HepG2 (cell line): ENCODE results near the gene ZMIZ1. TPM values are rescaled to one million over a fixed set of nuclear protein-coding genes. Genes with fewer than 3 reads are reported as not detected.

Source experiments
- CEBPG ChIP-seq: IDR thresholded peaks from 2 replicates; pipeline ENCODE4 v1.6.1; 2016
- FOXP1 ChIP-seq, 2 experiments: fragments of 450-650 bp in 1 of 2; IDR thresholded peaks; 2 replicates each; pipeline ENCODE4 v1.6.1; 2017 to 2018; ENCODE audit warnings: antibody characterized with exemption in 1 of 2
- HOXA5 ChIP-seq: sonication (generic); formaldehyde crosslinking; IDR thresholded peaks from 2 replicates; pipeline ENCODE4 v1.4.0; 2020; ENCODE audit warnings: missing genetic modification reagents
- RCOR2 ChIP-seq: IDR thresholded peaks from 2 replicates; pipeline ENCODE4 v1.6.1; 2016; ENCODE audit warnings: missing biosample characterization, missing genetic modification reagents
- SMYD3 ChIP-seq: sonication (generic); formaldehyde crosslinking; IDR thresholded peaks from 2 replicates; pipeline ENCODE4 v1.8.1; 2023; ENCODE audit warnings: mild to moderate bottlenecking, missing genetic modification reagents
- TBX3 ChIP-seq: fragments of 450-650 bp; IDR thresholded peaks from 2 replicates; pipeline ENCODE4 v1.6.1; 2017; ENCODE audit warnings: antibody characterized with exemption, mild to moderate bottlenecking, inconsistent platforms, borderline replicate concordance
- ZIK1 ChIP-seq: sonication (generic); formaldehyde crosslinking; IDR thresholded peaks from 2 replicates; pipeline ENCODE4 v1.5.0; 2020; ENCODE audit warnings: mild to moderate bottlenecking, low read depth, missing genetic modification reagents, borderline replicate concordance
- ZNF256 ChIP-seq: sonication (generic); formaldehyde crosslinking; conservative IDR thresholded peaks from 2 replicates; pipeline ENCODE4 v1.4.0; 2020; ENCODE audit warnings: missing genetic modification reagents
- ZNF296 ChIP-seq: sonication (generic); formaldehyde crosslinking; conservative IDR thresholded peaks from 2 replicates; pipeline ENCODE4 v1.5.0; 2020; ENCODE audit warnings: mild to moderate bottlenecking, missing genetic modification reagents
- ZNF451 ChIP-seq: sonication (generic); formaldehyde crosslinking; IDR thresholded peaks from 2 replicates; pipeline ENCODE4 v1.5.0; 2020; ENCODE audit warnings: mild to moderate bottlenecking, missing genetic modification reagents
- ZNF563 ChIP-seq: sonication (generic); formaldehyde crosslinking; IDR thresholded peaks from 2 replicates; pipeline ENCODE4 v1.8.0; 2022; ENCODE audit warnings: mild to moderate bottlenecking, moderate library complexity, missing genetic modification reagents
- ZNF589 ChIP-seq: sonication (generic); formaldehyde crosslinking; conservative IDR thresholded peaks from 2 replicates; pipeline ENCODE4 v1.8.0; 2022; ENCODE audit warnings: mild to moderate bottlenecking, moderate library complexity, missing genetic modification reagents
- ZNF747 ChIP-seq: sonication (generic); formaldehyde crosslinking; IDR thresholded peaks from 2 replicates; pipeline ENCODE4 v1.8.1; 2023; ENCODE audit warnings: missing genetic modification reagents, mild to moderate bottlenecking, borderline replicate concordance
- ZSCAN22 ChIP-seq: sonication (generic); formaldehyde crosslinking; IDR thresholded peaks from 2 replicates; pipeline ENCODE4 v1.4.0; 2020; ENCODE audit warnings: mild to moderate bottlenecking, missing genetic modification reagents
- polyA plus RNA-seq, 8 experiments: library from polyadenylated mRNA; depleted of rRNA in 3 of 8; stranded (reverse) in 7 of 8; unstranded in 1 of 8; fragments of >200 nt; fragmentation: Illumina TruSeq in 4 of 8; extraction: Trizol in 4 of 8; gene quantifications; 2 replicates each; pipeline versions ENCODE4 v1.2.1 to v1.2.3, GENCODE V29; 2011 to 2016; ENCODE audit warnings: low read depth in 4 of 8, missing spikeins in 1 of 8, mixed read lengths in 1 of 8; ENCODE audit not compliant: insufficient read depth in 1 of 8
- total RNA-seq, 5 experiments: library from RNA; depleted of rRNA; stranded (reverse); fragments of >200 nt; fragmentation: Illumina TruSeq; extraction: Trizol; gene quantifications; 2 replicates each; pipeline ENCODE4 v1.2.3, GENCODE V29; 2016; ENCODE audit warnings: low read depth in 1 of 5
- TF ChIP-seq, protein P1 (sequence below): IDR thresholded peaks from 2 replicates; pipeline ENCODE4 v1.6.1; 2012; ENCODE audit warnings: low read length, improper control_type of control experiment
- TF ChIP-seq, protein P2 (sequence below): sonication (generic); formaldehyde crosslinking; IDR thresholded peaks from 2 replicates; pipeline ENCODE4 v1.8.1; 2023; ENCODE audit warnings: missing genetic modification reagents, mild to moderate bottlenecking, borderline replicate concordance
- TF ChIP-seq, protein P3 (sequence below): sonication (generic); formaldehyde crosslinking; conservative IDR thresholded peaks from 2 replicates; pipeline ENCODE4 v1.4.0; 2020; ENCODE audit warnings: missing genetic modification reagents
- TF ChIP-seq, protein P4 (sequence below): sonication (generic); formaldehyde crosslinking; IDR thresholded peaks from 2 replicates; pipeline ENCODE4 v1.9.0; 2021; ENCODE audit warnings: missing genetic modification reagents, borderline replicate concordance
- TF ChIP-seq, protein P5 (sequence below): IDR thresholded peaks from 2 replicates; pipeline ENCODE4 v1.6.1; 2018; ENCODE audit warnings: missing genetic modification reagents
- TF ChIP-seq, protein P6 (sequence below): sonication (generic); formaldehyde crosslinking; IDR thresholded peaks from 2 replicates; pipeline ENCODE4 v1.8.1; 2023; ENCODE audit warnings: mild to moderate bottlenecking, missing genetic modification reagents, borderline replicate concordance

The ZMIZ1 gene
- total and polyA plus RNA-seq, 2 of the 13 experiments (the other 11 are each of a cell fraction or from before 2014, with no cell fraction given), result 5.3 to 10.2 TPM

DNA sequence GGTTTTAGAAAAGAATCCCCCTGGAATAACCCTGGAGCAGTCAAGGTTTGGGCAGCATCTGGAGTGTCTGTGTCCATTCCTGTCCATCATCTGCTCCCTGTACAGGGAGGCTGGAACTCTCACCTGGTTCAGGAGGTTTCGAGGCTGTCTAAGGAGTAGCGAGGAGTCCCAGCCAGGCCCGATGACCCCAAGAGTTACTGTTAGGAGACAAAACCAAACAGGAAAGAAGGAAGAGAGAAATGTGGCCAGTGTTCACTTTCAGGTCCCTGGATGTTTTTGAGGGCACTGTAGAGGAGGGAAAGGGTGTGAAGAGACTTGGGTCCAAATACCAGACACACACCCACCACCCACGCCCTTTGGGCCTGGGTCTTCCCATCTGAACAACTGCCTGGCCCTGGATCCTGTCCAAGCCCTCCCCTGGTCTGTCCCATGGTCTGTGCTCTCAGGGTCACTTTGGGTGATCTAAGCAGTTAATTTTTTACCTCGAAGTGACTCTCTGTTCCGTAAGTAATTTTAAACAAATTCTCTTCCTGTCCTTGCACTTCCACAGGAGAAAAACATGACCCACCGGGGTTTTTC lies 117.1 kb downstream of the ZMIZ1 start (continued):
- no peak for TF ChIP-seq CEBPG
- TF ChIP-seq, protein P1, sequence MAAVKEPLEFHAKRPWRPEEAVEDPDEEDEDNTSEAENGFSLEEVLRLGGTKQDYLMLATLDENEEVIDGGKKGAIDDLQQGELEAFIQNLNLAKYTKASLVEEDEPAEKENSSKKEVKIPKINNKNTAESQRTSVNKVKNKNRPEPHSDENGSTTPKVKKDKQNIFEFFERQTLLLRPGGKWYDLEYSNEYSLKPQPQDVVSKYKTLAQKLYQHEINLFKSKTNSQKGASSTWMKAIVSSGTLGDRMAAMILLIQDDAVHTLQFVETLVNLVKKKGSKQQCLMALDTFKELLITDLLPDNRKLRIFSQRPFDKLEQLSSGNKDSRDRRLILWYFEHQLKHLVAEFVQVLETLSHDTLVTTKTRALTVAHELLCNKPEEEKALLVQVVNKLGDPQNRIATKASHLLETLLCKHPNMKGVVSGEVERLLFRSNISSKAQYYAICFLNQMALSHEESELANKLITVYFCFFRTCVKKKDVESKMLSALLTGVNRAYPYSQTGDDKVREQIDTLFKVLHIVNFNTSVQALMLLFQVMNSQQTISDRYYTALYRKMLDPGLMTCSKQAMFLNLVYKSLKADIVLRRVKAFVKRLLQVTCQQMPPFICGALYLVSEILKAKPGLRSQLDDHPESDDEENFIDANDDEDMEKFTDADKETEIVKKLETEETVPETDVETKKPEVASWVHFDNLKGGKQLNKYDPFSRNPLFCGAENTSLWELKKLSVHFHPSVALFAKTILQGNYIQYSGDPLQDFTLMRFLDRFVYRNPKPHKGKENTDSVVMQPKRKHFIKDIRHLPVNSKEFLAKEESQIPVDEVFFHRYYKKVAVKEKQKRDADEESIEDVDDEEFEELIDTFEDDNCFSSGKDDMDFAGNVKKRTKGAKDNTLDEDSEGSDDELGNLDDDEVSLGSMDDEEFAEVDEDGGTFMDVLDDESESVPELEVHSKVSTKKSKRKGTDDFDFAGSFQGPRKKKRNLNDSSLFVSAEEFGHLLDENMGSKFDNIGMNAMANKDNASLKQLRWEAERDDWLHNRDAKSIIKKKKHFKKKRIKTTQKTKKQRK, result no peak
- TF ChIP-seq, protein P2, sequence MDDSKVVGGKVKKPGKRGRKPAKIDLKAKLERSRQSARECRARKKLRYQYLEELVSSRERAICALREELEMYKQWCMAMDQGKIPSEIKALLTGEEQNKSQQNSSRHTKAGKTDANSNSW (CRISPR knock-in tag), result no peak
- no peak for TF ChIP-seq ZNF296 (CRISPR knock-in tag)
- TF ChIP-seq, protein P3, sequence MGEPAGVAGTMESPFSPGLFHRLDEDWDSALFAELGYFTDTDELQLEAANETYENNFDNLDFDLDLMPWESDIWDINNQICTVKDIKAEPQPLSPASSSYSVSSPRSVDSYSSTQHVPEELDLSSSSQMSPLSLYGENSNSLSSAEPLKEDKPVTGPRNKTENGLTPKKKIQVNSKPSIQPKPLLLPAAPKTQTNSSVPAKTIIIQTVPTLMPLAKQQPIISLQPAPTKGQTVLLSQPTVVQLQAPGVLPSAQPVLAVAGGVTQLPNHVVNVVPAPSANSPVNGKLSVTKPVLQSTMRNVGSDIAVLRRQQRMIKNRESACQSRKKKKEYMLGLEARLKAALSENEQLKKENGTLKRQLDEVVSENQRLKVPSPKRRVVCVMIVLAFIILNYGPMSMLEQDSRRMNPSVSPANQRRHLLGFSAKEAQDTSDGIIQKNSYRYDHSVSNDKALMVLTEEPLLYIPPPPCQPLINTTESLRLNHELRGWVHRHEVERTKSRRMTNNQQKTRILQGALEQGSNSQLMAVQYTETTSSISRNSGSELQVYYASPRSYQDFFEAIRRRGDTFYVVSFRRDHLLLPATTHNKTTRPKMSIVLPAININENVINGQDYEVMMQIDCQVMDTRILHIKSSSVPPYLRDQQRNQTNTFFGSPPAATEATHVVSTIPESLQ (CRISPR knock-in tag), result no peak
- TF ChIP-seq, protein P4, sequence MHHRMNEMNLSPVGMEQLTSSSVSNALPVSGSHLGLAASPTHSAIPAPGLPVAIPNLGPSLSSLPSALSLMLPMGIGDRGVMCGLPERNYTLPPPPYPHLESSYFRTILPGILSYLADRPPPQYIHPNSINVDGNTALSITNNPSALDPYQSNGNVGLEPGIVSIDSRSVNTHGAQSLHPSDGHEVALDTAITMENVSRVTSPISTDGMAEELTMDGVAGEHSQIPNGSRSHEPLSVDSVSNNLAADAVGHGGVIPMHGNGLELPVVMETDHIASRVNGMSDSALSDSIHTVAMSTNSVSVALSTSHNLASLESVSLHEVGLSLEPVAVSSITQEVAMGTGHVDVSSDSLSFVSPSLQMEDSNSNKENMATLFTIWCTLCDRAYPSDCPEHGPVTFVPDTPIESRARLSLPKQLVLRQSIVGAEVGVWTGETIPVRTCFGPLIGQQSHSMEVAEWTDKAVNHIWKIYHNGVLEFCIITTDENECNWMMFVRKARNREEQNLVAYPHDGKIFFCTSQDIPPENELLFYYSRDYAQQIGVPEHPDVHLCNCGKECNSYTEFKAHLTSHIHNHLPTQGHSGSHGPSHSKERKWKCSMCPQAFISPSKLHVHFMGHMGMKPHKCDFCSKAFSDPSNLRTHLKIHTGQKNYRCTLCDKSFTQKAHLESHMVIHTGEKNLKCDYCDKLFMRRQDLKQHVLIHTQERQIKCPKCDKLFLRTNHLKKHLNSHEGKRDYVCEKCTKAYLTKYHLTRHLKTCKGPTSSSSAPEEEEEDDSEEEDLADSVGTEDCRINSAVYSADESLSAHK (CRISPR knock-in tag), result no peak
- no peak for TF ChIP-seq ZIK1 (CRISPR knock-in tag)
- TF ChIP-seq TBX3, result no peak
- TF ChIP-seq ZNF256 (CRISPR knock-in tag), result no peak
- TF ChIP-seq FOXP1 (IDR thresholded peaks at IDR 0.05), result no peak
- peak; percentile 24; the same call in 1 of the 2 replicates for TF ChIP-seq FOXP1 (CRISPR knock-in tag; IDR thresholded peaks at IDR 0.05)
- no peak for TF ChIP-seq ZSCAN22 (CRISPR knock-in tag)
- TF ChIP-seq, protein P5, sequence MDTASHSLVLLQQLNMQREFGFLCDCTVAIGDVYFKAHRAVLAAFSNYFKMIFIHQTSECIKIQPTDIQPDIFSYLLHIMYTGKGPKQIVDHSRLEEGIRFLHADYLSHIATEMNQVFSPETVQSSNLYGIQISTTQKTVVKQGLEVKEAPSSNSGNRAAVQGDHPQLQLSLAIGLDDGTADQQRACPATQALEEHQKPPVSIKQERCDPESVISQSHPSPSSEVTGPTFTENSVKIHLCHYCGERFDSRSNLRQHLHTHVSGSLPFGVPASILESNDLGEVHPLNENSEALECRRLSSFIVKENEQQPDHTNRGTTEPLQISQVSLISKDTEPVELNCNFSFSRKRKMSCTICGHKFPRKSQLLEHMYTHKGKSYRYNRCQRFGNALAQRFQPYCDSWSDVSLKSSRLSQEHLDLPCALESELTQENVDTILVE, result no peak
- no peak for TF ChIP-seq ZNF451 (CRISPR knock-in tag)
- no peak for TF ChIP-seq ZNF563 (CRISPR knock-in tag)
- TF ChIP-seq SMYD3 (CRISPR knock-in tag), result no peak
- TF ChIP-seq, protein P6, sequence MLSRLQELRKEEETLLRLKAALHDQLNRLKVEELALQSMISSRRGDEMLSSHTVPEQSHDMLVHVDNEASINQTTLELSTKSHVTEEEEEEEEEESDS (CRISPR knock-in tag), result no peak
- TF ChIP-seq ZNF747 (CRISPR knock-in tag), result no peak
- TF ChIP-seq ZNF589 (CRISPR knock-in tag), result no peak; the same call in 1 of the 2 replicates
- TF ChIP-seq HOXA5 (CRISPR knock-in tag), result no peak
- TF ChIP-seq RCOR2, result no peak
